Endothelial cell of umbilical vein (primary cell): ENCODE measurements around the gene SORCS1. TPM values are rescaled to one million over a fixed set of nuclear protein-coding genes. Genes with fewer than 3 reads are reported as not detected.

Source experiments
- BruUV-seq: library from RNA; stranded (reverse); fragments of 400-500 nt; replicated peaks from 2 replicates; lab custom pipeline; 2021; lab: Mats Ljungman, UMichigan
- CTCF ChIA-PET: fragments of 300-600, 350-600 bp; sonication (Branson Sonifier 250); formaldehyde crosslinking; loops from one replicate; lab custom pipeline; 2021; ENCODE audit warnings: antibody characterized with exemption, inconsistent platforms; lab: Charles Lee
- POLR2A ChIA-PET: fragments of 300-600, 350-600 bp; sonication (Branson Sonifier 250); formaldehyde crosslinking; loops from one replicate; lab custom pipeline; 2021; ENCODE audit warnings: antibody characterized with exemption, inconsistent platforms; lab: Charles Lee
- DNase-seq: peaks from one replicate; pipeline ENCODE4 v3.0.0-alpha.2; 2011; ENCODE audit warnings: low read depth, low spot score
- FAIRE-seq: peaks from 2 replicates; lab custom pipeline; 2011; peaks lifted over from hg19 to GRCh38; lab: Jason Lieb, UNC
- H2AFZ ChIP-seq: 2 replicates; pipeline ENCODE4 v1.6.0; 2012; ENCODE audit warnings: low read depth, low read length, control low read depth, inconsistent platforms
- H3K27ac ChIP-seq: 2 replicates; pipeline ENCODE4 v1.5.1; 2011; ENCODE audit warnings: low read depth, mild to moderate bottlenecking, control low read depth, low read length, moderate library complexity; ENCODE audit not compliant: insufficient read depth
- H3K27me3 ChIP-seq, 2 experiments: 2 replicates each; pipeline versions ENCODE4 v1.6.0 to v1.6.1; 2011; ENCODE audit warnings: low read length in 2 of 2, mixed read lengths in 1 of 2; ENCODE audit not compliant: control insufficient read depth in 2 of 2, insufficient read depth in 2 of 2
- H3K36me3 ChIP-seq, 2 experiments: 2 replicates in 1 of 2; 3 replicates in 1 of 2; pipeline ENCODE4 v1.5.1; 2011; ENCODE audit warnings: low read length in 2 of 2, mild to moderate bottlenecking in 1 of 2, moderate library complexity in 1 of 2; ENCODE audit not compliant: control insufficient read depth in 2 of 2, insufficient read depth in 2 of 2; ENCODE audit errors: extremely low read depth in 1 of 2
- H3K4me1 ChIP-seq: 3 replicates; pipeline ENCODE4 v1.5.1; 2011; ENCODE audit warnings: mild to moderate bottlenecking, low read length; ENCODE audit not compliant: control insufficient read depth, insufficient read depth; ENCODE audit errors: extremely low read depth
- H3K4me2 ChIP-seq: 2 replicates; pipeline ENCODE4 v1.6.1; 2011; ENCODE audit warnings: low read length, control low read depth, mixed read lengths; ENCODE audit not compliant: insufficient read depth
- H3K4me3 ChIP-seq, 3 experiments: fragments of 200-600 bp in 1 of 3; sonication (generic), shearing (Covaris generic) in 1 of 3; replicated peaks in 1 of 3; 2 replicates each; pipeline ENCODE4 v1.5.1; 2011 to 2016; ENCODE audit warnings: control low read depth in 3 of 3, low read length in 3 of 3, mild to moderate bottlenecking in 2 of 3, inconsistent platforms in 1 of 3, low read depth in 1 of 3, moderate library complexity in 1 of 3; ENCODE audit not compliant: insufficient read depth in 1 of 3
- H3K79me2 ChIP-seq: 2 replicates; pipeline ENCODE4 v1.6.0; 2012; ENCODE audit warnings: low read length, inconsistent platforms; ENCODE audit not compliant: control insufficient read depth, insufficient read depth
- H3K9ac ChIP-seq: replicated peaks from 2 replicates; pipeline ENCODE3; 2011; ENCODE audit warnings: low read length, control low read depth; ENCODE audit not compliant: insufficient read depth; ENCODE audit errors: extremely low read depth
- H3K9me1 ChIP-seq: replicated peaks from 3 replicates; pipeline ENCODE4 v1.6.0; 2011; ENCODE audit warnings: mild to moderate bottlenecking, low read length; ENCODE audit not compliant: control insufficient read depth, insufficient read depth; ENCODE audit errors: extremely low read depth
- H3K9me3 ChIP-seq: replicated peaks from 2 replicates; pipeline ENCODE4 v1.5.1; 2012; ENCODE audit warnings: low read length, inconsistent platforms; ENCODE audit not compliant: control insufficient read depth, insufficient read depth
- H4K20me1 ChIP-seq: replicated peaks from 2 replicates; pipeline ENCODE3; 2011; ENCODE audit warnings: mild to moderate bottlenecking, low read length; ENCODE audit not compliant: control insufficient read depth, insufficient read depth; ENCODE audit errors: extremely low read depth
- CTCF ChIP-seq, 2 donors: IDR thresholded peaks; 1 replicate in 1 of 2; 2 replicates in 1 of 2; pipeline ENCODE4 v1.5.1; 2011; ENCODE audit warnings: low read length in 2 of 2, mild to moderate bottlenecking in 2 of 2, moderate library complexity in 2 of 2, control low read depth in 1 of 2, inconsistent platforms in 1 of 2, low read depth in 1 of 2; ENCODE audit not compliant: insufficient read depth in 1 of 2; ENCODE audit errors: extremely low read depth in 1 of 2
- EZH2 ChIP-seq: IDR thresholded peaks from 2 replicates; pipeline ENCODE4 v1.6.1; 2012; ENCODE audit warnings: borderline replicate concordance, low read depth, mild to moderate bottlenecking, moderate library complexity, low read length, inconsistent platforms; ENCODE audit not compliant: severe bottlenecking
- FOS ChIP-seq: IDR thresholded peaks from 2 replicates; pipeline ENCODE4 v1.6.1; 2011; ENCODE audit warnings: mild to moderate bottlenecking, low read length, moderate library complexity, borderline replicate concordance; ENCODE audit not compliant: insufficient read depth
- GATA2 ChIP-seq: IDR thresholded peaks from 2 replicates; pipeline ENCODE4 v1.7.0; 2011; ENCODE audit warnings: low read depth, mild to moderate bottlenecking, moderate library complexity, mixed read lengths, low read length; ENCODE audit not compliant: insufficient read length, insufficient read depth
- JUN ChIP-seq: IDR thresholded peaks from 2 replicates; pipeline ENCODE4 v1.6.1; 2011; ENCODE audit warnings: borderline replicate concordance, low read depth; ENCODE audit not compliant: insufficient read length, insufficient read depth
- MAX ChIP-seq: IDR thresholded peaks from 2 replicates; pipeline ENCODE4 v1.6.1; 2011; ENCODE audit not compliant: insufficient read depth, insufficient read length
- MYC ChIP-seq: IDR thresholded peaks from one replicate; pipeline ENCODE4 v1.6.1; 2011; ENCODE audit warnings: mild to moderate bottlenecking, low read depth, low read length
- POLR2A ChIP-seq: IDR thresholded peaks from 2 replicates; pipeline ENCODE4 v1.6.1; 2012; ENCODE audit warnings: low read depth, mild to moderate bottlenecking, control low read depth, low read length
- POLR2AphosphoS5 ChIP-seq: IDR thresholded peaks from 2 replicates; pipeline ENCODE4 v1.6.1; 2012; ENCODE audit warnings: low read depth, mild to moderate bottlenecking, control low read depth, low read length, moderate library complexity; ENCODE audit not compliant: insufficient read depth
- dilution Hi-C: fragments of 300-500 bp; cut with MboI; formaldehyde crosslinking; loops from one replicate; pipeline ENCODE4 v1.15.0; 2019; ENCODE audit warnings: low sequenced_read_pairs; ENCODE audit not compliant: extremely low pct_ligation_motif_present
- intact Hi-C: fragments of 100-400 bp; cut with micrococcal nuclease; formaldehyde crosslinking; loops from one replicate; pipeline ENCODE4 v1.10.0; 2022
- polyA plus RNA-seq, 4 experiments: library from polyadenylated mRNA; depleted of rRNA in 3 of 4; stranded (reverse) in 3 of 4; unstranded in 1 of 4; fragments of >200 nt; gene quantifications; 2 replicates each; pipeline versions ENCODE4 v1.2.1 to v1.2.3, GENCODE V29; 2011 to 2012; ENCODE audit warnings: missing spikeins in 1 of 4
- total RNA-seq: library from RNA; stranded (reverse); gene quantifications from 2 replicates; pipeline ENCODE4 v1.2.3, GENCODE V29; 2021

SORCS1 gene
- total and polyA plus RNA-seq, 2 donors (not counting 3 experiments of a cell fraction or from before 2014, with no cell fraction given) = not detected

- dilution Hi-C loops = no loop called here
- CTCF ChIA-PET = no interaction called here
- H3K4me1 ChIP-seq = no peaks in the 10 kb centered on the region
- H2AFZ ChIP-seq = no peak overlapping the region
- BruUV-seq = no TSS peak
- H3K4me3 ChIP-seq = no peak overlapping the region
- no peaks in the 10 kb centered on the region for H3K79me2 ChIP-seq
- no peak overlapping the region for H3K9ac ChIP-seq
- no peaks in the 10 kb centered on the region for H4K20me1 ChIP-seq
- H3K36me3 ChIP-seq = no peaks in the 10 kb centered on the region
- TF ChIP-seq POLR2AphosphoS5 (no peak), CTCF (IDR thresholded peaks at IDR 0.05; ENCODE audit: extremely low read depth in 1 of 2, insufficient read depth in 1 of 2, low read depth in 1 of 2, low read length in 2 of 2) (no peak), GATA2 (no peak), MAX (no peak), FOS (no peak), EZH2 (no peak), JUN (no peak), MYC (no peak), POLR2A (no peak)
- intact Hi-C loops = no loop called here
- H3K9me1 ChIP-seq = no peaks in the 10 kb centered on the region
- H3K4me2 ChIP-seq = no peak overlapping the region
- H3K9me3 ChIP-seq = peaks cover 5% of the 10 kb centered on the region
- POLR2A ChIA-PET = no interaction called here
- H3K27me3 ChIP-seq = no peaks in the 10 kb centered on the region
- no peak for DNase-seq
- no peak for FAIRE-seq
- no peak overlapping the region for H3K27ac ChIP-seq
Observed at GRCh38 chr10:106996510-106996909, 168.0 kb downstream of the SORCS1 start.
